ENCODE results near the gene GATB.

The GATB gene

DNA sequence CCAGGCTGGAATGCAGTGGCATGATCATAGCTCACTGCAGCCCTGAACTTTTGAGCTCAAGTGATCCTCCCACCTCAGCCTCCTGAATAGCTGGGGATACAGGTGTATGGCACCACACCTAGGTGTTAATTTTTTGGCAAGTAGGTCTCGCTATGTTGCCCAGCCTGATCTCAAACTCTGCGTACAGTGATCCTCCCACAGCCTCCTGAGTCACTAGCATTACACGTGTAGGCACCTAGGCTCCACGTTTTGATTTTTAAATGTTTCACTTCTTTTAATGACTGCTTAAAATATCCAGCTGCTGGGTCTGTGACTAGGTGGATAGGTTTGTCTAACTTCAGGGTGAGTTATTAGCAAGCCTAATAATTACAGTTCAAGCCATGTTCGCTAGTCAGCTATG is 44.5 kb downstream of the GATB start:
- no peaks in the 10 kb centered on the region for H3K4me1 ChIP-seq
- peaks cover 2% of the 10 kb centered on the region for H3K36me3 ChIP-seq (replicated peaks)
- H3K27me3 ChIP-seq (ENCODE audit: low read depth) = no peaks in the 10 kb centered on the region
- H3K9me3 ChIP-seq = no peaks in the 10 kb centered on the region
- H3K4me3 ChIP-seq = no peak overlapping the region
- in situ Hi-C loops (cut with MboI; ENCODE audit: low sequenced_read_pairs) = no loop called here
- no peak for DNase-seq (ENCODE audit: low spot score in 2 of 2)

DNA sequence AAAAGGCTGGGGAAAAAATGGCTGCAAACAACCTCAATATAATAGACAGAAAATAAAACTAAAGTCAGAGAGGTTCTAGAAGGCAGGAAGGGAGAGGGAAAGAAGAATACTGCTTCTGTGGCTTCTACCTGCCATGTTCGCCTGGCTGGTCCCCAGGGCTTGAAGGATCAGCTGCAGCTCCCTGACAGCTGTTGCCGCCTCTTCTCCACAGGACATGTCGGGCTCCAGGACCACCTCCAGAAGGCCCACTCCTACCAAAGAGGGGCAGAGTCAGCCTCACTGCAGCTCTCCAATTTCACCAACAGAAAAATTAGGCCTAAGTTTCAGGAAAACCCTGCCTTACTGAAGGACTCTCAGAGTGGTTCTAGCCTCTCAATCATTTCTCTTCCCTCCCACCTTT is 44.9 kb downstream of the GATB start:
- Histone ChIP-seq H3K4me1 (no peaks in the 10 kb centered on the region), H3K36me3 (replicated peaks) (peaks cover 2% of the 10 kb centered on the region), H3K9me3 (no peaks in the 10 kb centered on the region), H3K27me3 (ENCODE audit: low read depth) (no peaks in the 10 kb centered on the region), H3K4me3 (no peak overlapping the region)
- in situ Hi-C loops (cut with MboI; ENCODE audit: low sequenced_read_pairs) = no loop called here
- DNase-seq (ENCODE audit: low spot score in 2 of 2) = no peak

DNA sequence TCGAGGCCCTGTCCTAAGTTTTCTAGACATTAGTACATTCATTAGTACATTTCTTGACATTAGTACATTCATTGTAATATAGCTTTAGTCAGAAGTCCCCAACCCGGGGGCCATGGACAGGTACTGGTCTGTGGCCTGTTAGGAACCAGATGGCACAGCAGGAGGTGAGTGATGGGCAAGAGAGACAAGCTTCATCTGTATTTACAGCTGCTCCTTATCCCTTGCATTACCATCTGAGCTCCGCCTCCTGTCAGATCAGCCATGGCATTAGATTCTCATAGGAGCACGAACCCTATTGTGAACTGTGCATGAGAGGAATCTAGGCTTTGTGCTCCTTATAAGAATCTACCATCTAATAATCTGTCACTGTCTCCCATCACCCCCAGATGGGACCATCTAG is 48.0 kb downstream of the GATB start:
- H3K36me3 ChIP-seq (replicated peaks) = peaks cover 2% of the 10 kb centered on the region
- H3K27me3 ChIP-seq (ENCODE audit: low read depth) = no peaks in the 10 kb centered on the region
- no peak for DNase-seq (ENCODE audit: low spot score in 2 of 2)
- in situ Hi-C loops (cut with MboI; ENCODE audit: low sequenced_read_pairs) = no loop called here
- no peaks in the 10 kb centered on the region for H3K9me3 ChIP-seq
- H3K4me3 ChIP-seq = no peak overlapping the region
- no peaks in the 10 kb centered on the region for H3K4me1 ChIP-seq

DNA sequence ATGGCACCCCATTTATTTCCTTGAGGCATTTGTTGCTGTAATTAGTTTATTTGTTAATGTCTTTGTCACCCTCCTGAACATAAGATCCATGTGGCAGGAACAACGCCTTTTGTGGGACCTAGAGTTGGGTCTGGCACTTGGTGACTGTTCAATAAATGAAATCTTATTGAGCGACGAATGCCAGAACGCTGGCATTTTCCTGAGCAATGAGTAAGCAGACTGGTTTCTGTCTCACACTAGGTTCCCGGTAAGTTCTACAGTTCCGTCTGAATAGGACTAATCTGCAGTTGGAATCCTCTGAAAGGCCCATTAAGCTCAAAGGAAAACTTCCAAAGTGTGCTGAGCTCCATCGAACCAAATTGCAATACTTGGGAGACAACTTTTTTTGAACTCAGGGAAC is 49.2 kb downstream of the GATB start:
- Histone ChIP-seq H3K4me3 (no peak overlapping the region), H3K27me3 (ENCODE audit: low read depth) (no peaks in the 10 kb centered on the region), H3K4me1 (no peaks in the 10 kb centered on the region), H3K9me3 (no peaks in the 10 kb centered on the region), H3K36me3 (replicated peaks) (peaks cover 2% of the 10 kb centered on the region)
- no peak for DNase-seq (ENCODE audit: low spot score in 2 of 2)
- in situ Hi-C loops (cut with MboI; ENCODE audit: low sequenced_read_pairs) = no loop called here

DNA sequence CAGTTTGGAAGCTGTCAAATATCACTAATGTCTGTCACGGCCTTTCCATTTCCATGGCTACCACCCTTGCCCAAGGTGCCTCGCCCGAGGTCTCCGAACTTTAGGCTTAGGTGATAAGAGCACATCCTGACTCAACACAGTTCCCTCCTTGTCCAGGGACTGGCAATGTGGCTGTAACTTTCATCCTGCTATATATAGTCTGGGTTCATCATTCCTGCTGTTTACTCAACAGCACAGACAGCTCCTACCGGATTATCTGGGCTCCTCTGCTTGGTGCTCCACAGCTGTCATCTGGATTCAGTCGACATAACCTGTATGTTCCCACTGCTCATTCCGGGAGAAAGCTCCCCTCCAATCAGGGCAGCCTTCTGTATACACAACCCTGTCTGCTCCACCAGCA is 51.2 kb downstream of the GATB start:
- Histone ChIP-seq H3K36me3 (replicated peaks) (no peaks in the 10 kb centered on the region; the same call in none of the 2 replicates), H3K27me3 (ENCODE audit: low read depth) (no peaks in the 10 kb centered on the region), H3K9me3 (no peaks in the 10 kb centered on the region), H3K4me1 (no peaks in the 10 kb centered on the region), H3K4me3 (no peak overlapping the region)
- in situ Hi-C loops (cut with MboI; ENCODE audit: low sequenced_read_pairs) = no loop called here
- DNase-seq (ENCODE audit: low spot score in 2 of 2) = no peak

DNA sequence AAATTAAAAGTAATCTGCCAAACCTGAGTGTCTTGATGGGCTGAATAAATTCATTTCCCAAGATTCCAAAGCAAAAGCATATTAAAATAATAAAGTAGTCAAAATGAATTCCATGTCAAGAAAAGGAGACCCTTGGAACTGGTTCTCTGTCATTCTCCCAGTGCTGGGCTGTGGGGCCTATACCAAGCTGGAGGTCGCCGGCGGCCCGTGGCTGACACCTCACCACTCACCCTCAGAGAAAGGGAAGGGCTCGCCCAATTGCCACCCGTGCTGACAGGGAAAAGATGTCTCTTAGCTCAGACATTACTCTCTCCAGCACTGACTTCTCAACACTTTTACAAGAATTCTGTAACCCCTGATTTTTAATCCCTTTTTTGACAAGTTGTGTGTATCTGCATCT is 51.7 kb downstream of the GATB start:
- no peaks in the 10 kb centered on the region; the same call in 1 of the 2 replicates for H3K36me3 ChIP-seq (replicated peaks)
- DNase-seq (ENCODE audit: low spot score in 2 of 2) = no peak
- no peaks in the 10 kb centered on the region for H3K27me3 ChIP-seq (ENCODE audit: low read depth)
- no peak overlapping the region for H3K4me3 ChIP-seq
- H3K9me3 ChIP-seq = no peaks in the 10 kb centered on the region
- H3K4me1 ChIP-seq = no peaks in the 10 kb centered on the region
- in situ Hi-C loops (cut with MboI; ENCODE audit: low sequenced_read_pairs) = no loop called here

DNA sequence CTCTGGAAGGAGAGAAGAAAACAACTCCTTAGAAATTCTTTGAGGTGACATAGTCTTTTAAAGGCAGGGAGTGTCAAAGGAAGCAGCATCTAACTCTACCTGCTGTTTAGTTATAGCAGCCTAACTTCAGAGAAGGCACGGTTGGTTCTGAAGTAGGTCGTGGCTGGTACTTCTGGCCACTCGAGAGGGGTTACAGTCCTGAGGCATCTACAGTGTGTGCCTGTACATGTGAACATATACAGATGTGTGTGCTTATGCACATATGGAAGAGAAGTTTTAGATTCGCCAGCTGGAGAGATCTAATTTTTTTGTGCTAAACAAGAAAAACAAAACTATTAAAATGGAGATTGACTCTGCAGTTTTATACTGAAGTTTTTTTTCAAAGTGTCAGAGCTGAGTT is 52.7 kb downstream of the GATB start:
- no peaks in the 10 kb centered on the region for H3K4me1 ChIP-seq
- no peaks in the 10 kb centered on the region for H3K9me3 ChIP-seq
- no peaks in the 10 kb centered on the region; the same call in 1 of the 2 replicates for H3K36me3 ChIP-seq (replicated peaks)
- DNase-seq (ENCODE audit: low spot score in 2 of 2) = no peak
- no peaks in the 10 kb centered on the region for H3K27me3 ChIP-seq (ENCODE audit: low read depth)
- no peak overlapping the region for H3K4me3 ChIP-seq
- in situ Hi-C loops (cut with MboI; ENCODE audit: low sequenced_read_pairs) = no loop called here

DNA sequence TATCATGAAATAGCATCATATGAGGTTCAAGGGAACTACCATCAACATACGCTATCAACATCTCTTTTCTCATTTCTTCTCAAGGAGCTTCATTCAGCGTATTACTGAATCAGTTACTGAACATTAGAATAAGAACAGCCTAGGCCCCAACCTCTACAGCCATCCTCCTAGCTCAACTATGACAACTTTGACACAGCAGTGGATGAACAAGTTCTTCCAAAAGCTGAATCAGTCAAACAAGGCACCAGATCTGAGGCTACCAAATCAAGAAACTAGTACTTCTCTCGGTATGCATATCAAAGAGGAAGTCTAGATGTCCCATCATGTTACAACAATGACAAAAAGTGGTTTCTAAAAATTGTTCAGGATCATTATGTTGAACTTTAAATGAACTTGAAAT is 57.4 kb downstream of the GATB start:
- Histone ChIP-seq H3K9me3 (no peaks in the 10 kb centered on the region), H3K4me3 (no peak overlapping the region), H3K4me1 (no peaks in the 10 kb centered on the region), H3K27me3 (ENCODE audit: low read depth) (no peaks in the 10 kb centered on the region), H3K36me3 (replicated peaks) (no peaks in the 10 kb centered on the region)
- in situ Hi-C loops (cut with MboI; ENCODE audit: low sequenced_read_pairs) = no loop called here
- no peak for DNase-seq (ENCODE audit: low spot score in 2 of 2)

DNA sequence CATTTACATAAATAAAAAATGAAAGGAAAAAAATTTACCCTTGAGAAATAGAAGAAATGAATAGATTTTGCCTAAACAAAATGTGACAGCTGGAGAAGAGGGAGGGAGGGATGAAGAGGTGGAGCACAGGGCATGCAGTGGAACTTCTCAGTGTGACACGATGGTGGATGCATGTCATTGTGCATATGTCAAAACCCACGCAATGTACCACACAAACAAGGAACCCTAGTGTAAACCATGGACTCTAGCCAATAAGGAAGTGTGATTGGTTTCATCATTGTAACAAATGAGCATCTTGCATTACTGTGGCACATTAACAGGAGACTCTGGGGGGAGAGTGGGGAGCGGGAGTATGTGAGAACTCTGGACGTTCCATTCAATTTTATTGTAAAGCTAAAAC is 58.6 kb downstream of the GATB start:
- H3K9me3 ChIP-seq = no peaks in the 10 kb centered on the region
- DNase-seq (ENCODE audit: low spot score in 2 of 2) = no peak
- no peaks in the 10 kb centered on the region for H3K4me1 ChIP-seq
- H3K27me3 ChIP-seq (ENCODE audit: low read depth) = no peaks in the 10 kb centered on the region
- in situ Hi-C loops (cut with MboI; ENCODE audit: low sequenced_read_pairs) = no loop called here
- H3K36me3 ChIP-seq (replicated peaks) = no peaks in the 10 kb centered on the region
- H3K4me3 ChIP-seq = no peak overlapping the region

DNA sequence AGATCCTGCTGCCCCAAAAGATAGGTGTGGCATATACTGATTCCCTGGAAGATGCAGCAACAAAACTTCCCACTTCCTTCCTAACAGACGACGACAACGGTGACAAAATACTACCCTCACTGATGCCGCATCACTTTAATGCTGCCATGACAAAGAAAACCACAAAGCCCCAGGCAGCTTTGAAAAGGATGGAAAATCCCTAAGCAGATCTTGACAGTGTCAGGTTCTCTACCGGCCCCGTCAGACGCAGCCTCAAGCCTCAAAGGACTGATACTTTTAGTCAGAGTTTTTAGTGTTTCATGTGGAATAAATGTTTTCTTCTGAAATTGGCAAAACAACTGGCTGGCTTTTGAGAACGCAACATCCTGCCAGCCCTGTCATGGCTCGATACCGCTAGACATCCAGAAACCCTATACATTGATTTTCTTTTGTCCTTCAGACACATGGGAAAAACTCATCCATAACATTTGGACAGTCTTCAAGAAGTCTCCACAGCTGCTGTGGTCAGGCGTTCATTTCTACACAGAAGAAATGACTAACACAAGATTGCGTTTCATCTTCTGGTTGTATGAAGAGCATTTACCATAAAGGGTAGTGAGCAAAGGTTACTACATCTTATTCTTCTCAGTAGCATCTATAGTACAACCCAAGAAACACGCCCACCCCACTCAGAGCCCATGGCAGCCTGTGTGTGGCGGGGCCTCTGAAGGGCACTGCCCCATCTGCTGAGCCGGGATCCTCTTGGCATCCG is 60.1 kb downstream of the GATB start:
- in situ Hi-C loops (cut with MboI; ENCODE audit: low sequenced_read_pairs) = no loop called here
- H3K27me3 ChIP-seq (ENCODE audit: low read depth) = no peaks in the 10 kb centered on the region
- no peak for DNase-seq (ENCODE audit: low spot score in 2 of 2)
- H3K36me3 ChIP-seq (replicated peaks) = no peaks in the 10 kb centered on the region
- no peaks in the 10 kb centered on the region for H3K9me3 ChIP-seq
- no peak overlapping the region for H3K4me3 ChIP-seq
- H3K4me1 ChIP-seq = no peaks in the 10 kb centered on the region

DNA sequence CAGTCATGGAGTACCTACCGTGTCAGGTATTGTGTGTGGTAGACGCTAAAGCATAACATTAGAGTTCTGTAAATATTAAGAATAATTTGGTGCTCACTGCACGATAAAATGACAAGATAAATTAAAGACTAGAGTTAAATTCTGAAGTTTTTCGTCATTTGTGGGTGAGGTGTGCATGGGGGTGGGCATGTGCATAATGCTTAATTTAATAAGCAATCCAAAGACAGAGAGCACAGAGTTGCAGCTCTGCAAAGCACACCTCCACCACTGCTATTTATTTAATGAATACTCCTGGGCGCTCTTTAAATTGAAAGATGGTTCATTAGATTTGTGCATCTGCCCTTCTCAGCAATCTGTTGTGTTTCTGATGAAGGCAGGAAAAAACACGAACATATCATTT is 62.6 kb downstream of the GATB start:
- Histone ChIP-seq H3K9me3 (no peaks in the 10 kb centered on the region), H3K4me3 (no peak overlapping the region), H3K27me3 (ENCODE audit: low read depth) (no peaks in the 10 kb centered on the region), H3K4me1 (no peaks in the 10 kb centered on the region), H3K36me3 (replicated peaks) (no peaks in the 10 kb centered on the region)
- in situ Hi-C loops (cut with MboI; ENCODE audit: low sequenced_read_pairs) = no loop called here
- no peak for DNase-seq (ENCODE audit: low spot score in 2 of 2)

DNA sequence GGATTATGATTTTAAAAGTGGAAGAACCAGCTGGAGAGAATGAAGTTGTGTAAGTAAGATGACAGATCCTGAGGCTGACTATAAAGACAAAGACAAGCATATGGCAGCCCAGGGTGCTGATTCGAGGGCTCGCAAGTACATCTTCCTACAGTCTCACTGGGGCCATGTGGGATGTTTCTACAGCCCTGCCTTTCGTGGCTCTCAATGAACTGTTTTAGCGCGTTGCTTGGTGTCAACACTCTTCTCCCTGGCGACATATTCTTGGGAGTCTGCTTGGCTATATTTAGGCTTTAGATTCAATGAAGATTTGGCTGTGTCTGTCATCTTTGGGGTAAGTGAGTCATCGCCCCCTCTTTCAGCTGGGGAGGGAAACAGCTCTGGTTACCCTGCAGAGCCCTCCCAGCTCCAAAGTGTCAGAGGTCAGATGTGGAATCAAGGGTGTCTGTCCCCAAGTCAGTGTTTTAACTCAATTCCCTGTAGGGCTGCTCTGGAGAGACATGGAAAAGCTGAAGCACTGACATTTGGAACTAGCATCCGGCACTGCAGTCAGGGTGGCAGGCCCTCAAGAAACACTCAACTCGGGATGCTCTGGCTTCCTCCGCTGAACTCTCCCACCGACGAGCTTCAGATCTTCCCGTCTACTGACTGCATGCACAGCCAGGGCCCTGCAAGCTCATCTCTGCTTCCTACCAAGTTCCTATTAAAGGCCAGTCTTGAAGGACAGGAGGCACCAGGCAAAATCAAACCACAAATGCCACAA is 65.7 kb downstream of the GATB start:
- H3K36me3 ChIP-seq (replicated peaks) = no peaks in the 10 kb centered on the region
- no peaks in the 10 kb centered on the region for H3K9me3 ChIP-seq
- DNase-seq (ENCODE audit: low spot score in 2 of 2) = no peak
- in situ Hi-C loops (cut with MboI; ENCODE audit: low sequenced_read_pairs) = no loop called here
- peaks cover 13% of the 10 kb centered on the region for H3K4me1 ChIP-seq
- H3K4me3 ChIP-seq = no peak overlapping the region
- H3K27me3 ChIP-seq (ENCODE audit: low read depth) = no peaks in the 10 kb centered on the region

DNA sequence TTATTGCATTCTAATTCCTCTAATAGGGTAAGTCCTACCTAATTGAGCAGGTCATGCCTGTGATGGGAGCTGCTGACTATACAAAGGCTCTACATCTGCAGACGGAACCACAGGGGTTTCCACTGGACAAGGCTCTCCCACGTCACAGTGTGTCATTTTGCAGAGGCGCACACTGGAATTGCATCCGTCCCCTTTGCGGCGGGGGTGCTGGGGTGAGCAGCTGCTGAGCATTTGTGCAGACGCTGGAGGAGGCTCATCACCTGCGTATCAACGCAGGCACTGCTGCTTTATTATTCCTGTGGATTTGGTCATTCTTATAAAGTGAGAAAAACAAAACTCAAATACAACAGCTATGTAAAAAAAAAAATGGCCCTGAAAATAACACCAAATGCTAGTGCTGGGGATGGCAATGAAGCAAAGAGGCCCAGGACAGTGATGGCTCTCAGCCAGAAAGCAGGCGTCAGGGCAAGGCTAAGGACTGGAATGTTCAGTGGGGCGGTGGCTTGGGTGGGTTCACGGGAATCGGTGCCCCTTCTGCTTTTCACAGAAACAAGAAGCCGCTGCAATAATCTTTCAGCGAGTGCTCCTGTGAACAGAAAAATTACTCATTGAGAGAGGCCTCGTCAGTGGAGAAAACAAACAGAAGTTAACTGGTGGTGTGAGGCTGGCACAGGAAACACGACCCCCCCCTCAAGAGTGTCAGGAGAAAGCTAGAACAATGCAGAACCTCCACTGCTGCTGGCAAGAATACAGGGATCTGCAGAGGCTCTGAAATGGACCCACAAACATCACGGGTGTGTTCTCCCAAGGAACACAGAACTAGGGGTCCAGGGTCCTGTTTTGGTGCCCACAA is 67.8 kb downstream of the GATB start:
- DNase-seq (ENCODE audit: low spot score in 2 of 2) = no peak
- Histone ChIP-seq H3K9me3 (no peaks in the 10 kb centered on the region), H3K27me3 (ENCODE audit: low read depth) (no peaks in the 10 kb centered on the region), H3K4me3 (no peak overlapping the region), H3K36me3 (replicated peaks) (no peaks in the 10 kb centered on the region), H3K4me1 (peaks cover 22% of the 10 kb centered on the region)
- in situ Hi-C loops (cut with MboI; ENCODE audit: low sequenced_read_pairs) = no loop called here

DNA sequence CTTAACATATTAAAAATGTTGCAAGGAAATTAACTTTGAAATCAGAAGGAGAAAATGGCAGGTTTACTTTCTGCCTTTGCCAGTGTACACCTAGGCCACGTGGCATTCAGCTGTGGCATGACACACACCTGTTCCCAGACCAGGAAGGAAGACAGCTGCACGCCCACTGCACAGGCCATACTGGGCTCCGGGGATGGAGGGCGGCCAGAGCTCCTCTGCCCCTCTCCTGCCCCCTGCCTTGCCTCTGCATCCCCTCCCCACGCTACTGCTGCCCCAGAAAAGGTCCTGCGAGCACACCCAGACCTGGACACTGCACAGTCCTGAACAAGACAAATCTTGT is 68.4 kb downstream of the GATB start:
- Histone ChIP-seq H3K4me1 (peaks cover 22% of the 10 kb centered on the region), H3K4me3 (no peak overlapping the region), H3K27me3 (ENCODE audit: low read depth) (no peaks in the 10 kb centered on the region), H3K36me3 (replicated peaks) (no peaks in the 10 kb centered on the region), H3K9me3 (no peaks in the 10 kb centered on the region)
- in situ Hi-C loops (cut with MboI; ENCODE audit: low sequenced_read_pairs) = no loop called here
- no peak for DNase-seq (ENCODE audit: low spot score in 2 of 2)
